ENCODE results near the gene CHD6. TPM values are rescaled to one million over a fixed set of nuclear protein-coding genes. Genes with fewer than 3 reads are reported as not detected.
"Not testable (repeated sequence)": the region's sequence is repeated elsewhere in the genome, so short reads cannot be mapped to it uniquely, and the experiment has no call there.

The CHD6 gene
- total RNA-seq, 4 donors from 2014 or later = 18.5 to 49.3 (median 28.7) TPM

DNA sequence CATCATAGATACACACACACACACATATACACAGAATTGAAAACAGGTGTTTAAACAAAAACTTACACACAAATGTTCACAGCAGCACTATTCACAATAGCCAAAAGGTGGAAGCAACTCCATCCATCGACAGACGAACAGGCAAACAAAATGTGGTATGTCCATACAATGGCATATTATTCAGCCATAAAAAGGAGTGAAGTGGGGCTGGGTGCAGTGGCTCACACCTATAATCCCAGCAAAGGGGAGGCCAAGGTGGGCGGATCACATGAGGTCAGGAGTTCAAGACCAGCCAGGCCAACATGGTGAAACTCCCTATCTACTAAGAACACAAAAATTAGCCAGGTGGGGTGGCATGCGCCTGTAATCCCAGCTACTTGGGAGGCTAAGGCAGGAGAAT is 80.3 kb downstream of the CHD6 start:
- ATAC-seq (ENCODE audit: low FRiP score) (no peak), DNase-seq (ENCODE audit: low spot score) (no peak)
- TF ChIP-seq, protein P1, sequence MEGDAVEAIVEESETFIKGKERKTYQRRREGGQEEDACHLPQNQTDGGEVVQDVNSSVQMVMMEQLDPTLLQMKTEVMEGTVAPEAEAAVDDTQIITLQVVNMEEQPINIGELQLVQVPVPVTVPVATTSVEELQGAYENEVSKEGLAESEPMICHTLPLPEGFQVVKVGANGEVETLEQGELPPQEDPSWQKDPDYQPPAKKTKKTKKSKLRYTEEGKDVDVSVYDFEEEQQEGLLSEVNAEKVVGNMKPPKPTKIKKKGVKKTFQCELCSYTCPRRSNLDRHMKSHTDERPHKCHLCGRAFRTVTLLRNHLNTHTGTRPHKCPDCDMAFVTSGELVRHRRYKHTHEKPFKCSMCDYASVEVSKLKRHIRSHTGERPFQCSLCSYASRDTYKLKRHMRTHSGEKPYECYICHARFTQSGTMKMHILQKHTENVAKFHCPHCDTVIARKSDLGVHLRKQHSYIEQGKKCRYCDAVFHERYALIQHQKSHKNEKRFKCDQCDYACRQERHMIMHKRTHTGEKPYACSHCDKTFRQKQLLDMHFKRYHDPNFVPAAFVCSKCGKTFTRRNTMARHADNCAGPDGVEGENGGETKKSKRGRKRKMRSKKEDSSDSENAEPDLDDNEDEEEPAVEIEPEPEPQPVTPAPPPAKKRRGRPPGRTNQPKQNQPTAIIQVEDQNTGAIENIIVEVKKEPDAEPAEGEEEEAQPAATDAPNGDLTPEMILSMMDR (IDR thresholded peaks at IDR 0.05) = no peak

DNA sequence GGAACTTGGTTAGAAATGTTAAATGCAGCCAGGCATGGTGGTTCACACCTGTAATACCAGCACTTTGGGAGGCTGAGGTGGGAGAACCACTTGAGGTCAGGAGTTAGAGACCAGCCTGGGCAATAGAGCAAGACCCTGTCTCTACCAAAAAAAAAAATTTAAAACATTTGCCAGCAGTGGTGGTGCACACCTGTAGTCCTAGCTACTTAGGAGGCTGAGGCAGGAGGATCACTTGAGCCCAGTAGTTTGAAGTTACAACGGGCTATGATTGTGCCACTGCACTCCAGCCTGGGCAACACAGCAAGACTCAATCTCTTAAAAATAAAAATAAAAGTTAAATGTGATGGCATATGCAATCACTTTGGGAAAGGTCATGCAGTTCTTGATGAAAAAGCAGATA is 82.6 kb downstream of the CHD6 start:
- DNase-seq (ENCODE audit: low spot score); ATAC-seq (ENCODE audit: low FRiP score): not testable (repeated sequence)

DNA sequence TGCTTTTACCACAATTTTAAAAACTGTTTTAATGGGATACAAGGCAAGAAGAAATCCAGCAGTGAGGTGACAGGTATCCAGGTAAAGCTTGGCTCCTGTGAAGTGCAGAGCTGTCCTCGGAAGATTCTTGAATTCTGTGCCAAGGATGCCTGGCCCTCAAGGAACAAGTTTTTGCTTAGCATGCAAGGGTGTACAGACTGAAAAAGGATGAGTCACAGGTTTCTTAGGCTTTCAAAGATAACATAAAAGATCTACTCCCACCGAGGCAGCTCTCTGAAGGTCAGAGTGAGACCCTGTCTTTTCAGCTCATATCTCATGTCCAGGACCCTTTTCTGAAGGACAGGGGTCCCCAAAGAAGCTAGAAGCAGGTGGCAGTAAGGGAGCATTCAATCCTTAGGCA is 83.3 kb downstream of the CHD6 start:
- no peak for DNase-seq (ENCODE audit: low spot score)
- TF ChIP-seq, protein P1 (IDR thresholded peaks at IDR 0.05) = no peak
- ATAC-seq (ENCODE audit: low FRiP score) = no peak

DNA sequence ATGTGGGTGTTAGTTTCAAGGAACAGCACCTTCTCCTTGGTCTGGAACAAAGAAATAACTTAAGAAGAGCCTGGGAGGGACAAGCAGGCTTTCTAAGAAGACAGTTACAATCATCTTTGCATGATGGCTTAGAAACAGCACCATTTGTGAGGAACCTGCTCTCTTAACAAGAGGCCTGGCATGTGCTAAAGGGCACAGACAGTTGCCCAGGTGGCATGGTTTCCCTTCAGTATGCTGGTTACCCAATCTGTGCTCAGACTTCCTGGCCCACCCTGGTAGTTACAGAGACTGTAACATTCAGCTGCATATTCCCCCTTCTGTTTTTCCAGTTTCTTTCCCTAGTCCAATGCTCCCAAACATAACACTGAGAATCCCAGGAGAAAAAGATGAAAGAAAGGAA is 84.0 kb downstream of the CHD6 start:
- TF ChIP-seq, protein P1 (IDR thresholded peaks at IDR 0.05) = no peak
- DNase-seq (ENCODE audit: low spot score) (no peak), ATAC-seq (ENCODE audit: low FRiP score) (no peak)

DNA sequence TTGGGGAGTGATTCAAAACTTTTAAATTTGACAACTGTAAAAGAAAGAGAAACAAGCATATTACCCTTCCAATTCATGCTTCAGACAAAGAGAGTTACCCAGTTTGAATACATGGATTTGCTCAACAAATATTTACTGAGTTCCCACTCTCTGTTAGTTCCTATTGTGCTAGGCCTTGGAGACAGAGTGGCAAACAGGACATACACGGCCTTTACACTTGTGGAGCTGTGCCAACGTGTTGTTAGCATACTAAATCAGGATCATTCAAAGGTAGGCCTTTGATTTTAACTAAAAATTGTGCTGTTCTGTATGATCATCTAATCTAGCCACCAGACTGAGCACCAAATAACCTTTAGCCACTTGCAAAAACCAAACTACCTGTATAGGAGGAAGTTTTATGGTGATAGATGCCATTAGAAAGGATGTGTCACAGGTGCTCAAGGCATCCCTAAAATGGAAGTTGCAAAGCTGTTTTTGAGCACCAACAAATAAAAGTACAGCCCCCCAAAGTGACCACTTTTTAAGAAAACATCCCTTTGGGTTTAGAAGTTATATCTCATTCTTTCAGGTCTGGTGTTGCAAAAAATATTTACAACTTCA is 84.5 kb downstream of the CHD6 start:
- DNase-seq (ENCODE audit: low spot score) (no peak), ATAC-seq (ENCODE audit: low FRiP score) (no peak)
- TF ChIP-seq, protein P1 (IDR thresholded peaks at IDR 0.05) = no peak

DNA sequence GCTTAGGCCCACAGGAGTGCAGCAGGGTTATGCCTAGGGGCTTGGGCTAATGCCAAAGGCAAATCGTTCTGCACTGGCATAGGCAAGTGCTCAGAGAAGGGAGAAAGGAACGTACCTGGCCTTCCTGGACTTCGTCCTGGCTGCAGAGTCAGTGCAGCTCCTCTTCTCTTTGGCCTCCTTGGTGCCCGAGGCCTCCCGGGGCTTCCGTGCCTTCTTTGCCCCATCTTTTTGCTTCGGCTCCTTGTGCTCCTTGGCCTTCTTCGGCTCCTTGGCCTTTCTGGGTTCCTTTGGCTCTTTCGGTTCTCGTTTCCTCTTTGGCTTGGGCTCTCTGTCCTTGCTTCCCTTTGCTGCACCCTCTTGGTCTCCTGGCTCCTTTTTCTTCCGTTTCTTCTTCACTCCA is 85.2 kb downstream of the CHD6 start:
- DNase-seq (ENCODE audit: low spot score) (no peak), ATAC-seq (ENCODE audit: low FRiP score) (no peak)
- TF ChIP-seq, protein P1 (IDR thresholded peaks at IDR 0.05) = no peak

DNA sequence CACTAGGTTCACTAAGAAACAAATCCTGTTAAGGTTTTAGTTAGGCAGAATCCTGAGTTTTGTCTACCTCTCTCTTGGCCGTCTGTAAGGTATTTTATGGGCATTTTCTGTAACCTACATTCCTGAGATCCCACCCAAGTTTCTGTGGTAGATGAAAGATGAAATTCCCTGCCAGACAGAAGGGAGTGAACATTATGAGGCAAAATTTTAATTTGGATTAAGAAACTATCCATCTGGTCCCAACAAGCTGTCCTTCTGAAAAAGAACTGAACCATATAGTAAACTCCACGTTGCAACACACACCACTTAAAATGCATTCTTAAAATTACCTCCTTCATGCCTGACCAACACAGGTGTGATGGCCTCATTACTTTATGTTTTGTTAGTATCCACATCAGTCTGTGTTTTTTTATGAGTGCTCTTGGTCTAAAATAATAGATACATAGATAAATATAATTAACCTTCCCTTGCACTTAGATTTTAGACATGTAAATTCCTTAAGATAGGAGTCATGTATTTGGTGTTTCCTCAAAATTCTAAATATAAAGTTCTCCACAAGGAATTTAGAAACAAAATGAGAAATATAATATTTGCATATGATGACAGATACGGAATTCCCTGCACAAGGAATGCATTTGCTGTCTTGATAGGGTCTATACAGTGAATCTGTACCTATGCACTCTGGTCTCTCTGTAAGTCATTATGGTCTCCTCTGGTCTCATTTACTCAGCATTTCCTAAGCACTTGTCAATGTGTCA is 86.5 kb downstream of the CHD6 start:
- DNase-seq (ENCODE audit: low spot score) (no peak), ATAC-seq (ENCODE audit: low FRiP score) (no peak)
- TF ChIP-seq, protein P1 (IDR thresholded peaks at IDR 0.05) = no peak
